ENCODE results near the gene CCKAR. TPM values are rescaled to one million over a fixed set of nuclear protein-coding genes. Genes with fewer than 3 reads are reported as not detected.

CCKAR gene
- total RNA-seq, 4 donors from 2014 or later: not detected

GRCh38 chr4:26473893-26474292 lies 16.4 kb downstream of the CCKAR start:
- TF ChIP-seq EP300 (IDR thresholded peaks at IDR 0.05): no peak
- no peak for TF ChIP-seq CTCF (IDR thresholded peaks at IDR 0.05)
- TF ChIP-seq POLR2A (IDR thresholded peaks at IDR 0.05): no peak
- H3K36me3 ChIP-seq: no peaks in the 10 kb centered on the region
- H3K27me3 ChIP-seq: no peaks in the 10 kb centered on the region
- H3K27ac ChIP-seq: no peak overlapping the region
- no peak overlapping the region for H3K4me3 ChIP-seq
- H3K9me3 ChIP-seq: no peaks in the 10 kb centered on the region
- no peaks in the 10 kb centered on the region for H3K4me1 ChIP-seq
- WGBS, 2 donors: 80 to 85% methylated on average over 8 of the region's 8 CpGs
- no peak for DNase-seq (ENCODE audit: low spot score in 2 of 2)

DNA sequence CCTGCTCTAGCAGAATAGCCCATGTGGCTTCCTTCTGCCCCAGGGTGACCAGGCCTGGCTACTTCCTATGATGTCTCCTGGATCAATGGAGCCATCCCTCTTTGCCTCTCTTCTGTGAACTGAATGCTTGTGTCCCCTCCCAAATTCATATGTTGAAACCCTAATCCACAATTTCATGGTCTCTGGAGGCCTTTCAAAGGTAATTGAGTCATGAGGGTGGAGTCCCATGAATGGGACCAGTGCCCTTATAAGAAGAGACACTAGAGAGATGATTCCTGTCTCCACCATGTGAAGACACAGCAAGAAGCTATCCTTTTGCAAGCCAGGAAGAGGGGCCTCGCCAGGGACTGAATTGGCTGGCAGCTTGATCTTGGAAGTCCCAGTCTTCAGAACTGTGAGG lies 18.4 kb downstream of the CCKAR start:
- no peaks in the 10 kb centered on the region for H3K9me3 ChIP-seq
- DNase-seq (ENCODE audit: low spot score in 2 of 2): no peak
- TF ChIP-seq POLR2A (IDR thresholded peaks at IDR 0.05) (no peak), EP300 (IDR thresholded peaks at IDR 0.05) (no peak), CTCF (IDR thresholded peaks at IDR 0.05) (no peak)
- H3K36me3 ChIP-seq: no peaks in the 10 kb centered on the region
- WGBS, 2 donors: 74 to 90% methylated on average over 1 of the region's 1 CpG
- no peak overlapping the region for H3K4me3 ChIP-seq
- no peak overlapping the region for H3K27ac ChIP-seq
- H3K27me3 ChIP-seq: no peaks in the 10 kb centered on the region
- no peaks in the 10 kb centered on the region for H3K4me1 ChIP-seq

- Histone ChIP-seq H3K4me1 (no peaks in the 10 kb centered on the region), H3K9me3 (peaks cover 0 to 4% (median 0%) of the 10 kb centered on the region in 4 donors), H3K36me3 (no peaks in the 10 kb centered on the region), H3K4me3 (no peak overlapping the region), H3K27me3 (no peaks in the 10 kb centered on the region), H3K27ac (no peak overlapping the region)
- WGBS, 2 donors: 63 to 70% methylated on average over 4 of the region's 4 CpGs
- TF ChIP-seq CTCF (IDR thresholded peaks at IDR 0.05) (no peak), EP300 (IDR thresholded peaks at IDR 0.05) (no peak), POLR2A (IDR thresholded peaks at IDR 0.05) (no peak)
- no peak for DNase-seq (ENCODE audit: low spot score in 2 of 2)
Observed at GRCh38 chr4:26468977-26469376, 21.3 kb downstream of the CCKAR start.

- Histone ChIP-seq H3K36me3 (no peaks in the 10 kb centered on the region), H3K4me3 (no peak overlapping the region), H3K9me3 (peaks cover 0 to 4% (median 0%) of the 10 kb centered on the region in 4 donors), H3K27ac (no peak overlapping the region), H3K27me3 (no peaks in the 10 kb centered on the region), H3K4me1 (no peaks in the 10 kb centered on the region)
- TF ChIP-seq POLR2A (IDR thresholded peaks at IDR 0.05) (no peak), CTCF (IDR thresholded peaks at IDR 0.05) (no peak), EP300 (IDR thresholded peaks at IDR 0.05) (no peak)
- no peak for DNase-seq (ENCODE audit: low spot score in 2 of 2)
- WGBS, 2 donors: 78 to 82% methylated on average over 9 of the region's 9 CpGs
Observed at GRCh38 chr4:26468283-26468949, 21.9 kb downstream of the CCKAR start.

GRCh38 chr4:26467724-26468123 lies 22.6 kb downstream of the CCKAR start:
- WGBS, 2 donors: 86 to 89% methylated on average over 1 of the region's 1 CpG
- H3K36me3 ChIP-seq: no peaks in the 10 kb centered on the region
- no peak overlapping the region for H3K27ac ChIP-seq
- no peak overlapping the region for H3K4me3 ChIP-seq
- peaks cover 0 to 4% (median 0%) of the 10 kb centered on the region in 4 donors for H3K9me3 ChIP-seq
- no peak for TF ChIP-seq CTCF (IDR thresholded peaks at IDR 0.05)
- no peak for TF ChIP-seq EP300 (IDR thresholded peaks at IDR 0.05)
- no peak for TF ChIP-seq POLR2A (IDR thresholded peaks at IDR 0.05)
- no peaks in the 10 kb centered on the region for H3K27me3 ChIP-seq
- DNase-seq (ENCODE audit: low spot score in 2 of 2): no peak
- no peaks in the 10 kb centered on the region for H3K4me1 ChIP-seq
